ENCODE results near the gene INVS. TPM values are rescaled to one million over a fixed set of nuclear protein-coding genes. Genes with fewer than 3 reads are reported as not detected.

Gene INVS
- total RNA-seq, 4 donors from 2014 or later: 8.2 to 59.2 (median 26.0) TPM

DNA sequence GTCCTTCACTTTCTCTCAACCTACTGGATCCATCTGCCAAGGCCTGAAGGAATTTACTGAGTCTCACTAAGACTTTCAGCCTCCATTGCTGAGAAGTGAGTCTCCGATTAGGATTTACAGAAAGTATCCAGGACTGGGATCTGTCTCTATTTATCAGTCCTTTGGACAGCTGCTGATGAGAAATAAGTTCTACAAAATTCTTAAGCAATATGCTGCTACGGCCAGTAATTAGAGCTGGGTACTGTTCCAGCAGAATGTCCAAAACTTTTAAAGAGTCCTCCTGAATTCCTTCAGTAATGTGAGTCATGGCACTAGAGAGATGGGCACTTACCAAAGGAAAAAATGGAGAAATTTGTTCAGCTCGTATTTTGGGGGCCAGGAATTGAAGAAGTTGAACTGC, 247.8 kb downstream of the INVS start:
- no peaks in the 10 kb centered on the region for H3K27me3 ChIP-seq
- no peaks in the 10 kb centered on the region for H3K36me3 ChIP-seq
- H3K9me3 ChIP-seq: no peaks in the 10 kb centered on the region
- no peak overlapping the region for H3K27ac ChIP-seq
- intact Hi-C loops (cut with DNase I; ENCODE audit: low total_unique reads): no loop called here
- DNase-seq: no peak
- TF ChIP-seq POLR2A (IDR thresholded peaks at IDR 0.05): no peak
- TF ChIP-seq, protein P1, sequence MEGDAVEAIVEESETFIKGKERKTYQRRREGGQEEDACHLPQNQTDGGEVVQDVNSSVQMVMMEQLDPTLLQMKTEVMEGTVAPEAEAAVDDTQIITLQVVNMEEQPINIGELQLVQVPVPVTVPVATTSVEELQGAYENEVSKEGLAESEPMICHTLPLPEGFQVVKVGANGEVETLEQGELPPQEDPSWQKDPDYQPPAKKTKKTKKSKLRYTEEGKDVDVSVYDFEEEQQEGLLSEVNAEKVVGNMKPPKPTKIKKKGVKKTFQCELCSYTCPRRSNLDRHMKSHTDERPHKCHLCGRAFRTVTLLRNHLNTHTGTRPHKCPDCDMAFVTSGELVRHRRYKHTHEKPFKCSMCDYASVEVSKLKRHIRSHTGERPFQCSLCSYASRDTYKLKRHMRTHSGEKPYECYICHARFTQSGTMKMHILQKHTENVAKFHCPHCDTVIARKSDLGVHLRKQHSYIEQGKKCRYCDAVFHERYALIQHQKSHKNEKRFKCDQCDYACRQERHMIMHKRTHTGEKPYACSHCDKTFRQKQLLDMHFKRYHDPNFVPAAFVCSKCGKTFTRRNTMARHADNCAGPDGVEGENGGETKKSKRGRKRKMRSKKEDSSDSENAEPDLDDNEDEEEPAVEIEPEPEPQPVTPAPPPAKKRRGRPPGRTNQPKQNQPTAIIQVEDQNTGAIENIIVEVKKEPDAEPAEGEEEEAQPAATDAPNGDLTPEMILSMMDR (IDR thresholded peaks at IDR 0.05): no peak
- no peak overlapping the region for H3K4me3 ChIP-seq
- H3K4me1 ChIP-seq: peaks cover 0 to 17% of the 10 kb centered on the region in 2 donors

DNA sequence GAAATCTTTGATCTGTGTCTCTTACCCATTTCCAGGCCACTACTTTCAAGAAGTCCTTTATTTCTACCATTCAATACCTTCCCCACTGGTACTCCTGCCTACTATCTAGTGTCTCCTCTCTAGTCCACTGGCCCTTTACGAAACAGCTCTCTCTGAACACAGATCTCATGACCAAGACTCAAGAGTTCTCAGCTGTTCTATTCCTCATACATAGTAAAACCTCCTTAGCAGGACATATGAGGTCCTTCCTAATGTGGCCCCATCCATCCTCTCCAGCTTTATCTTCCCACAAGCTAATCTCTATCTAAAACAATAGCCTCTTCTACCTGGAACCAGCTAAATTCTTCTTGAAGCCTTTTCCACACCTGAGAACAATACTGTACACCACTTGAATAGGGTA, 251.1 kb downstream of the INVS start:
- TF ChIP-seq, protein P1 (IDR thresholded peaks at IDR 0.05): no peak
- TF ChIP-seq POLR2A (IDR thresholded peaks at IDR 0.05): no peak
- Histone ChIP-seq H3K4me3 (no peak overlapping the region), H3K36me3 (no peaks in the 10 kb centered on the region), H3K27me3 (no peaks in the 10 kb centered on the region), H3K9me3 (no peaks in the 10 kb centered on the region), H3K27ac (no peak overlapping the region), H3K4me1 (peaks cover 0 to 17% of the 10 kb centered on the region in 2 donors)
- intact Hi-C loops (cut with DNase I; ENCODE audit: low total_unique reads): loop anchor here (10.0 kb wide), 1 partner anchor 75 kb away; the partner anchor contains the start of gene MSANTD3
- no peak for DNase-seq

Small RNA genes lying within 50 kb of the gene (small RNA-seq; reads per million reads assigned to genes)
- not detected for gene RN7SL75P

Other genes with a start within 250 kb of the INVS start
- 10 to 100 TPM; 15.0 to 66.4 (median 32.6) TPM for gene STX17, start 192.6 kb upstream of the INVS start, total RNA-seq
- 10 to 100 TPM in 2 of 4 donors, 1 to 10 TPM in 2; 7.6 to 21.9 (median 12.6) TPM for gene ERP44, start 243 bp upstream of the INVS start, total RNA-seq

All from uterus (tissue), 4 donors.